Renal cortical epithelial cell (primary cell): ENCODE measurements around the gene CA7. TPM values are rescaled to one million over a fixed set of nuclear protein-coding genes. Genes with fewer than 3 reads are reported as not detected.

Experiments used
- DNase-seq: peaks from one replicate; pipeline ENCODE4 v3.0.0-alpha.2; 2011; ENCODE audit warnings: low read depth
- total RNA-seq: library from RNA; depleted of rRNA; stranded (reverse); fragments of >200 nt; gene quantifications from 2 replicates; pipeline ENCODE4 v1.2.3, GENCODE V29; 2014

CA7 gene
- total RNA-seq: not detected in 2 replicates

DNA sequence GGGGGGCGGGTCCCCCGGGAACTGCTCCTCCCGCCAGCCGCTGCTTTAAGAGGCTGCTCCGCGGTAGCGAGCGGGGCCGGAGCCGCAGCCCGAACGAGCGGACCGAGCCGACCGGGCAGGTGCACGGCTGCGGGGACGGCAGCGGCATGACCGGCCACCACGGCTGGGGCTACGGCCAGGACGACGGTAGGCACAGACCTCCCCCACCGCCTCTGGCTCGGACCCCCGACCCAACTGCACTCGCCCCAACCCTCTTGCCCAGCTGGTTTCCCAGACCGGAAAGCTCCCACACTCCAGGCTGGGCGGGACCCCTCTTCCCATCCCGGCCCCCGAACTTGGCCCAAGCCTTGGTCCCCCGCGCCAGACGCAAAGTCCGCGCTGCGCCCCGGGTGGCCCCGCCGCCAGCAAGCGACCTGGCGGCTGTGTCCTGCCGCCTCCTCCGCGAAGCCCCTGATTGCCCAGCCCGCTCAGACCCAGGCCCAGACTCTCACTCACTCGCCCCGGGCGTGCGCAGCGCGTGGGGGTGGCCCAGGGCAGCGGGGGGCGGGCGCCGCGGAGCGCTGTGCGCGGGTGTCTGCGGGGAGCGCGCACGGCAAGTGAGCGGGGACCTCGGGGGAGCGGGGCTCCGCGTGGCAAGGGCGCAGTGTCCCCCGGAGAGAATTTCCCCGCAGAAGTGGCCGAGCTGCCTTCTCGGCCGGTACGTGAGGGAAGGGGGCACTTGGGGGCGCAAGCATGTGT, at the start of gene CA7:
Gene CA7 (plus strand): TSS at position 73 of the 738 bp plus-strand sequence. CDS start 74 bp downstream, at position 147.
- no peak for DNase-seq

DNA sequence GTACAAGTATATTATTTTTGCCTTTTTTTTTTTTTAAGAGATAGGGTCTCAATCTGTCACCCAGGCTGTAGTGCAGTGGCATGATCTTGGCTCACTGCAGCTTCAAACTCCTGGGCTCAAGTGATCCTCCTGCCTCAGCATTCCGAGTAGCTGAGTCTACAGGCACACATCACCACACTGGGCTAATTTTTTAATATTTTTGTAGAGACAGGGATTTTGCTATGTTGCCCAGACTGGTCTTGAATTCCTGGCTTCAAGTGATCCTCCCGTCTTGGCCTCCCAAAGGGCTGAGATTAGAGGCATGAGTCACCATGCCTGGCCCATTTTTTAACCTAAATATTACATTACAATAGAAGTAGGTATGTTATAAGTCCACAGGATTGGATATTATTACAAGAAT, 46.1 kb upstream of the CA7 start:
- no peak for DNase-seq

DNA sequence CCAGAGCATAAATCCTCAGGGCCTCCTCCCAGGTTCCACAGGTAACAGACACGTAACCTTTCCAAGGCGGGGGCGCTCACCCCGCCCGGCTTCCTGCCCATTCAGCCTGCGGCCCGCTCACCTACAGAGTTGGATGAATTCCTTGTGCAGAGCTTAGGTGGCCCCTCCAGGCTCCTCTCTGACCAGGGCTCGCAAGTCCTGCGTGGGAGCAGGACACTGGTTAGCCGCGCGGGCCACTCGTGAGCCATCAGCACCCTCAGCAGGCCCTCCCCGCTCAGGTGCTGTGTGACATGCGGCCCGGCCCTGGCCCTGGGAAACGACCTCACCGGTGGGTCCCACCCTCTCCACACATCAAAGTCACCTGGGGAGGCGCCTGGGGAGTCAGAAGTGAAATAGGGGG, 43.4 kb upstream of the CA7 start:
- no peak for DNase-seq

DNA sequence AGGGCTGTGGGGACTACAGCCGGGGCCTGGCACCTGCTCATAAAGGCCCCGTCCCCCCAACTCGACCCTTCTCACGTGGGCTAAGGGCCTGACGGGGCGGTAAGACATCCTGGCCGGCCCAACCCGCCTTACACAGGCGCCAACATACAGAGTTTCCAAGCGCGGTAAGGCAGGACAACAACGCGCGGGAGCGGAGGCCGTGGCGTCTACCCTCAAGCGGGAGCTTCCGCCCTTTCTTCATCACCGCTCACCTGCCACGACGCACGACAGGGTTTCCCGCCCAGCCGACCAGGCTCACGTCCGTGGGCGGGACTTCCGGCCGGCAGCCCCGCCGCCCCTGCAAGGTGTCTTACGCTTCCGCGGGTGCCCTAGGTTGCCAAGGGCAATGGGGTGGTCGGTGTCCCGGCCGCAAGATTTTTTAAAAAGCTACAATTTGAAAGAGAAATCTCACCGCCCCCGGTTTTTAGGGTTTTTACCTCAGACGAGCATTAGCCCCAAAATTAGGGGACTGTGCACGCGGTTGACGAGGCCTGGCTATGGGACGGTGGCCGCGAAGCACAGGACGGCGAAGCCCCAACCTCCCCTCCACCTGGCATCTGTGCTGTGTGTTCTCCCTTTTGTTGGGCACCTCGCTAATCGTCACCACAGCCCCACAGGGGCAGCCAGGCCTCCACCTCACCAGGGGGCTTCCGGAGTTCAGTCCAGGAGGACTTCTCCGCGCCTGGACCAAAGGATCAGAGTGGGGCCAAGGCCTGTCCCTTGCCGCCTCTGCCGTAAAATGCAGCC, 42.7 kb upstream of the CA7 start, which contains the start of gene TERB1:
Gene TERB1 (minus strand): TSS at position 265 of the 786 bp plus-strand sequence. CDS start 4,786 bp downstream, outside the sequence.
- no peak for DNase-seq

DNA sequence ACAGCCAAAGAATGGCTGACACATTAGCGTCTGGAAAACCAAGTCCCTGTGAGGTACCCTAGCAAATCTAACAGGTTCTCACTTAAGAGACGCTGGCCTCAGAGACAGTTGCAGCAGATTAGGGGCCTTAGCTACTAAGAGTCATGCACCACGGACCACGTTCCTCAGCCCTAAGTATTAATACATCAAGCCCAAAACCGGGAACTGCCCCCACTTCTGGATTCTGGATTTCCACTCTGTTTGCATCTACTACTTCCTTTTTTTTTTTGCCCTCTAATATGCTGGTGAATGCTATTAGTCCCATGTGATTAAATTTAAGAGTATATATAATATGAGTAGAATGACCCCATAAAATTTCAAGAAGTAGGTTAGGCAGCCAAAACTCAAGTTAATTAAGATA, 42.1 kb upstream of the CA7 start:
- DNase-seq: no peak

DNA sequence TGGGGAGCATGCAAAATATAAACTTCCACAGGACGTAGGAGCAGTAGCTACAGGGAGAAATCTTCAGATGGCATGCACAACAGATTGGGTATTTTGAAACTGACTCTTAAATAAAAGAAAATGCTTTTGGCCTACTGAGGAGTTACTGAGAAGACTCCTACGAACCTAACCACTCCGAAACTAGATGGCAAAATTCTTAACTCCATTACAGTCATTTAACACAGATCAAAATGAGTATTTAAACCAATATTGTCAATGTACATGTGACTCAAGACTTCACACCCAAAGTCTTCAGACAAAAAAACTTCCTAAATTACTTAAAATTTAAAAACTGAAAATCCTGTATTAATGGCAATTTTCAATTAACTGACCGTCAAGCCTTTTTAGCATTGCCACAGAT, 34.4 kb upstream of the CA7 start:
- DNase-seq: no peak

DNA sequence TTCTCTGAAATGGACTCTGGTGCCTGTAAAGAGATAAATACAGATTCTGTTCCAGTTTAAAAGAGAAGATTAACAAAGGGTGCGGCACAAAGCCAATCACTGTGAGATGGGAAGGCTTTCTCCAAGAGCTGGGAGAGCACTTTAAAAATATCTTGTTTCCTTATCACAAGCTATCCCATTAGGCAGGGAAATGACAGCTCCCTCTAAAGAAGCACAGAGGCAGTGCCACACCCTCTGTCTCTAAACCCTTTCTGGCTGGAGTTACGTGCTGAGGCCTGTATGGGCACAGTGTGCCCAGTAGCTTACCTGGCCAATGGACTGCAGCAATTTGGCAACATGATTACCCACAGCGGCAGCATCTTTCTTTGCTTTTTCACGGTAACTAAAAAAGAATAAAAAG, 33.8 kb upstream of the CA7 start:
- no peak for DNase-seq

DNA sequence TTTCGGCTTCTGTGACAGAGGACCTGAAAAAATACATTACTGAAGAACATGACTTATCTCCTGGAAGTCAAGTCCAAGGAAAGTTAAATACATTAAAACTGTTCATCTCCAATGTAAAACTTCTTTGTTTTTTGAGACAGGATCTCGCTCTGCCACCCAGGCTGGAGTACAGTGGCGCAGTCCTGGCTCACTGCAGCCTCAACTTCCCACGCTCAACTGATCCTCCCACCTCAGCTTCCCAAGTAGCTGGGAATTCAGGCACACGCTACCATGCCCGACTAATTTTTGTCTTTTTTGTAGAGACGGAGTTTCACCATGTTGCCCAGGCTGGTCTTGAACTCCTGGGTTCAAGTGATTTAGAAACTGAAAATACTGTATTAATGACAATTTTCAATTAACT, 33.2 kb upstream of the CA7 start:
- no peak for DNase-seq

DNA sequence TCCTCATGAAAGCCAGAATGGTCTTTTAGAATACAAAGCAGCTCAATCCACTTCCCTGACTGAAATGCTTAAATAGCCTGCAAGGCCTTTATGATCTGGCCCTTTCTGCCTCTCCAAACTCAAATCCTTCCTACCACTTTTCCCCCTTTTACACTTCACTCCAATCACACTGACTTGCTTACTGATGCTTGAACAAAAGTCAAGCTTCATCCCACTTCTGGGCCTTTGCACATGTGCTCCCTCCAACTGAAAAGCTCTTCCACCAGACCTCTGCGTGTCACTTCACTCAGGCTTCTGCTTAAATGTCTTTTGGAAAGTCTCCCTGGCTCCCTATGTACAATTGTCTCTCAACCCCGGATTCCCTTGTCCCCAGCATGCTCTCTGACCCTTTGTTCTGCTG, 29.5 kb upstream of the CA7 start:
- DNase-seq: no peak

DNA sequence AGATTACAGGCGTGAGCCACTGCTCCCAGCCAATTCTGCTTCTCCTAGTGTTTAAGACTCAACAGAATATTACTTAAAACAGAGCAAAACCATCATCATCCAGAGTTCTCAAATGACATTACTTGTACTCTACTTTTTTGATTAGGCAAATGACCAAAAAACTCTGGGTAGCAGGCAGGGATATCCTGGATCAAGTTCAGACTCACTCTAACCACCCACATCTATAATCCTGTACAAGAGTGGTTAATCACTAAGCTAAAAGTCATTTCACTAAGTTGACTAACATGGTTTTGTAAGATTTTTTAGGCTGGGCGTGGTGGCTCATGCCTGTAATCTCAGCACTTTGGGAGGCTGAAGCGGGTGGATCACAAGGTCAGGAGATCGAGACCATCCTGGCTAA, 20.2 kb upstream of the CA7 start:
- peak; percentile 66 for DNase-seq

DNA sequence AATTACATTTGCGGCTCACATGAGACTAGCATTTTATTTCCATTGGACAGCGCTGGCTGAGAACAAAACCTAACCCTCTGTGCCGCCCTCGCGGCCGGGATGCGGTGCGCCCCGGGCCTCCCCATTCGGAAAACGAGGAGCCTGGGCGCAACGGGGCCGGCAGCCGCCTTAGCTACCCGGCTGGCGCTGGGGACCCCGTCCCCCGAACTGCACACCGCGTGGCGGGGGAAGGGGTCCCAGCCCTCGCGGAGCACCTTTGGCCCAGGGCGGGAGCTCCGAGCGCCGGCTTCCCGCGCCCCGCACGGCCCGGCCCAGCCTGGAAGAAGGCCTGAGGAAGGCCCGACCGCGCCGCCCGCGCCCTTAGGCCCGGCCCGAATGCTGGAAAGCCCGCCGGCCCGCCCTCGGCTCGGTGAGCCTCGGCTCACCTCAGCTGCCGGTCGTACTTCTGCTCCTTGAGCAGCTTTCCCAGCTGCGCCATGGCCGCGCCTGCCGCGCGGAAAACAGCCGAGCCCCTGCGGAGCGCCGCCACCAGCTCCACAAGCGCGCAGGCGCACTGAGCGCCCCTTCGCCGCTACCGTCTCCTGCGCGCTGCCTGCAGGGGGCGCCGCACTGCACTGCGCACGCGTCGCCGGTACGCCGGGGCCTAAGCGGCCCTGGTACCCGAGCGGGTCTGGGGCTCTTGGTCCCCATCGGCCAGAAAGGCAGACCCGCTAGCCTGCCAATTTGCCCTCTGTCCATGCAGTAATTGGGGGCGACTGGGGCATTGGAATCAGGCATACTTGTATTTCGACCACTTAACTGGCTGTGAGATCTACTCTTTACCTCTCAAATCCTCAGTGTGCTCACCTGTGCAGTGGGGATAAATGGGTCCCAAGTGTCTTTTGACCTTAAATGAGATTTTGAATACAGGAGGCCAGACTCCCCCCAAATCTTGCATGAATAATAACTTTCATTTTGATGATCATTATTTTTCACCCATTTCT, 13.5 kb upstream of the CA7 start, which contains the start of gene NAE1:
Gene NAE1 (minus strand): TSS at position 555 of the 983 bp plus-strand sequence. CDS start 77 bp downstream, at position 478.
- DNase-seq: peak; percentile 59

DNA sequence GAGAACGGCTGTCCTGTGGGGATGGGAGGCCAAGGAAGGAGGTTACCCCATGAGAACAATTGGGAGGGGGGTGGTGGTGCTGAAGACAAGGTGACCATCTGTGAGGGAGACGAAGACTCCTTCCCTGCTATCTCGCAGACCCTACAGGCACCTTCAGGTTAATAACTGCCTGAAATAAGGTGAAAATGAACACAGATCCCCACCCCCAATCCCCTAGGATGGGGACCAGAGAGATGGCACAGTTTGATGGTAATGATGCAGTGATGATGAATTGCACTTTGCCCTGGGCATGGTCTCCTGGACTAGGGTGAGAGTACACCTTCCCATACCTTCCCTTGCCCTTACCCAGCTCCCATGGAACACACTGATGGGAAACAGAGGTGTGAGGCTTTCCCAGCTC, 12.0 kb upstream of the CA7 start:
- no peak for DNase-seq

DNA sequence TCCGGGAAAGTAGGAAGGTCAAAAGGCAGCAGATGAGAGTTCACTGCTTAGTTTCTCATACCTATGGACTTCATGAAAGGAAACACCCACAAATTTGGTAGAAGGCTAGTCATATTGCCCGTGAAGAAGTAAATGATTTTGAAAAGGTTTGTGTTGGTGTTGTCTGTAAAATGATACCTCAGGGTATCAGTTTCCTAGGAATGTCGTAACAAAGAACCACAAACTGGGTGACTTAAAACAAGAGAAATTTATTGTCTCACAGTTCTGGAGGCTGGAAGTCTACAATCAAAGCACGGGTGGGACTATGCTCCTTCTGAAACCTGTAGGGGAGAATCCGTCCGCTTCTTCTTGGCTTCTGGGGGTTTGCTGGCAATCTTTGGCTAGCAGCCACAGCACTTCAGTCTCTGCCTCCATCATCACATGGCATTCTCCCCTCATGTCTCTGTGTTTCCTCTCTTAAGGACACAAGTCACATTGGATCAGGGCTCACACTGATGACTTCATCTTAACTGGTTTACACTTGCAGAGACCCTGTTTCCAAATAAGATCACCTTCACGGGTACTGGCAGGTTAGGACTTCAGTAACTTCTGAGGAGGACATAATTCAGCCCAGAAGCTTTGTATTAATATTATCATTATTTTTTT, 11.4 kb upstream of the CA7 start:
- DNase-seq: peak; percentile 51

DNA sequence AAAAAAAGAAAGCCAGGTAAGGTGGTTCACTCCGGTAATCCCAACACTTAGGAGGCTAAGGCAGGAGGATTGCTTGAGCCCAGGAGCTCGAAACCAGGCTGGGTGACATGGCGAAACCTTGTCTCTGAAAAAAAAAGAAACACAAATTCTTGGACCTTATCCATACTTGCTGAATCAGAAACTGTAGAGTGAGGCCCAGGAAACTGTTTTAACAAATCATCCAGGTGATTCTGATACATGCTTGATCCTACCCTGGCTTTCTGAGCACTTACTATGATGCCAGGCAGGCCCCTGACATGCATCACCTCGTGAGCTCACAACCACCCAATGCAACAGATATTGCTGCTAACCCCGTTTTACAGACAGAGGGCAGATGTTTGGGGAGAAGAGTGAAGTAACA, 9.5 kb upstream of the CA7 start:
- no peak for DNase-seq

DNA sequence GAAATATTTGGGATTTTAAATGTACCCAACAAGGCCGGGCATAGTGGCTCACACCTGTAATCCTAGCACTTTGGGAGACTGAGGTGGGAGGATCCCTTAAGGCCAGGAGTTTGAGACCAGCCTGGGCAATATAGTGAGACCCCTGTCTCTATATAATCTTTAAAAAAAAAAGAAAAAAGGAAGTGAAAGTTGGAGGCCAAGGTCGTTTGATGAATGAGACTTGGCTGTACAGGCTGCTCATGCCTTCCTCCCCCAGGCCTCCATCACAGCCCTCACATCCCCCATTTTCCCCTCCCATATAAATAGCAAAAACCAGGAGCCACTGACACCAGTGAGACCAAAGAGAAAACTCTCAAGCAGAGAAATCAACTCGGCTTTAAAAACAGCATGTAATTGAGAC, 3.3 kb upstream of the CA7 start:
- DNase-seq: no peak

DNA sequence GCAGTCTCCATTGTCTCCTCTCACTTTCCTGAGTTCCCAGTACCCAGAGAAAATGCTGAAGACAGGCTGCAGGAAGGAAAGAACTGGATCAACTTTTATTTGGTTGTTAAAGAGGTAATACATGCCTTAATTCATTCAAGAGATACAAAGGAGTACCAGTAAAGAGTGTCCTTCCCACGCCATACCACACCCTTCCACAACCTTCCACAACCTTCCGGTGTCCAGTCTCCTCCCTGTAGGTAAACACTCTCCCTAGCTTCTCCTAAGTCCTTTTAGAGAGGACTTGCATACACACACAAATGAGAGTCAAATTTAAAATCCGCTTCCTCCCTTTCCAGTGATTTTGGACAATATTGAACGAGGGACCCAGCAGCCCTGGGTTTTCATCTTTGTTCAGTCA, 2.8 kb upstream of the CA7 start:
- no peak for DNase-seq

DNA sequence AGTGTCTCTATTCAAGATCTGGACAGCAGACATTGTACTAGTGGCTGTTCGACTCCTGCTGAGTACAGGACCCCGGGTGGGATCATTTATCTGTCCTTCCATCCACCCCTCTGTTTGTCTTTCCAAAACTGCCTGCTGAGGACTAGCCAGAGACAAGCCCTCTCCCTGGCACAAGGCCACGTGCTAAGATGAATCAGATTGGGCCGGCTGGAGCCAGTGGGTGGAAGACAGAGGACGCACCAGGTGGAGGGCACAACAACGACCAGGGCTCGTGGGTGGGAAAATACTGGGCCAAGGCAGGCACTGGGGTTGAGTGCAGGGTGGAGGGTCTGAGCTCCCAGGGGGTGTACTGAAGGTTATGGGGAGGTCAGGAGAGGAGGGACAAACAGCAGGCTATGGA, 1.4 kb upstream of the CA7 start:
- no peak for DNase-seq

DNA sequence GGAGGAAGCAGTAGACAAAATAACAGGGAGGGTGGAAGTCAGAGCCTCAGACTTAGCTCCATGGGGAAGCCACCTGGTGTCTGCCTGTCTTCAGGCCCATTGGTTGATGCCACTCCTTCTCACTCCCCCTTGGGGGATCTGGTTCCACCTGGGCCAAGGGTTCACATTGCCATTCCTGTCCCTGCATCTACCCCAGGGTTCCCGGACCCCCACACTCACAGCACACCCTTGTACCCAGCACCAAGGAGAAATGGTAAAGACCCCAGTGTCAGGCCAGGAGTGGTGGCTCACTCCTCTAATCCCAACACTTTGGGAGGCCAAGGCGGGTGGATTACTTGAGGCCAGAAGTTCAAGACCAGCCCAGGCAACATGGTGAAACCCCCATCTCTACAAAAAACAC, 1.0 kb upstream of the CA7 start:
- DNase-seq: no peak

DNA sequence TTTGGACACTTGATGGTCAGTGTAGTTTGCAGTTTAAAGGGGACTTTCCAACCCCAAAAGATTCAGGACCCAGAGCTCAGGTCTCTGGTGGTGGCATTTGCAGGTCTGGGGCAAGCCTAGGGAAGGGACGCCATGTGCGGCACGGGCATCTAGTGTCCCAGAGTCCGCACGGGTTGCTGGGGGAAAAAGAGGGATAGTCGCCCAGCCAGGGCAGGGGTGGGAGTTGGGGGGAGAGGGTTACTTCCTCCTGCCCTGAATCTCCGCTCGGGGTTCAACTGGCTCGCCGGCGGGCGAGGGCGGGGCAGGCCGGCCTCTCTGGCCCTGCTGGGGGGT, 239 bp upstream of the CA7 start:
- no peak for DNase-seq

DNA sequence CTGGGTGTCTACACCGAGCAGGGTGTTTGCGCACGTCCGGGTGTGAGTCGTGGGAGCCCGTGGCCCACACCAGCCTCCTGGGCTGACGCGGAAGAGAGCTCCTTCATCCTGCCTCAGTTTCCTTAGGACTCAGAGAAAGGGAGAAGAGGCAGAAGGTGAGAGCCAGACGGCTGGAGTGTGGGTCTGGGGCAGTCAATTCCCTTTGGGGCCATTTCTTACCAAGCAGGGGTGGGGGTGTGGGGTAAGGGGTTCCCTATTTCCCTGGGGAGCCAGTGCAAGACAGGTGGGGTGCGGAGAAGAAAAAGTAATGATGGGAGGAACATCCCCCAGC, 831 bp downstream of the CA7 start:
- DNase-seq: no peak

DNA sequence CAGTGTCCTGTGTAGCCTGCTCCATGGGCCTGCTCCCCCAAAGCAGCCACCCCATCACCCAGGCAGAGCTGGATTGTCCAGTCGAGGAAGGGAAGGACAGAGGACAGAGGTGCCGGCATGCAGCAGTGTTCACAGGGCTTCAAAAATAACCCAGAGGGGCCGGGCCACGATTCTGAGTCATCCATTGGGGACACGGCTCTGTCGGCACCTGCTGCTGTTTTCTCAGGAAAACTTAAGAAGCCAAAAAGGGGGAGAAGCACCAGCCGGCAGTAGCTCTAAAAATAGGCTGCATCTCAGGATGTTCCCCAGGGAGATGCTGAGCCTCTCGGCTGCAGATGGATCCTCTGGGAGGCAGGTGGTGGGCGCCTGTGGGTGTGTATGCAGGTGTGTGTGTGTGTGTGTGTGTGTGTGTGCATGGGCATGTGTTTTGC, 1.6 kb downstream of the CA7 start:
- DNase-seq: no peak

DNA sequence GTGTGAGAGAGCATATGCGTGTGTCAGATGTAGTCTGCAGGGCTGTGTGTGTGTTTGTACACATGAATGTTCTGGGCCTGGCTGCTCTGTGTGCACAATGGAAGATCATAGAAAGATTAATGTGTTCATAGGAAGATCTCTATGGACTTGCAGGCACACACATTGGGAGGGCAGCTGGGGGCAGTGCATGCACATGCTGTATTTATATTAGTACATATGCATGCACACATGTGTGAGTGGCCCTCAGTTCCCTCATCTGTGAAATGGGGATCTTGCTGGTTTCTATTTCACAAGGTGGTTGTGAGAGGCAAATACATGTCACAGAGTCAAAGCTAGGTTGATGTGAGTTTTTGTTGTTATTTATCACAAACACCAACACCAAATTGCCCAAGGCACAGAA, 2.1 kb downstream of the CA7 start:
- DNase-seq: no peak
